K562 (cell line): ENCODE data around the gene ESR2. TPM values are rescaled to one million over a fixed set of nuclear protein-coding genes. Genes with fewer than 3 reads are reported as not detected.

ENCODE experiments used
- ATAC-seq: fragments of 200-7000 bp; cut with Tn5 transposase; 3 replicates; pipeline ENCODE4 v1.9.1; 2020; ENCODE audit warnings: moderate library complexity
- BruUV-seq: library from RNA; stranded (reverse); fragments of 400-500 nt; replicated peaks from 2 replicates; lab custom pipeline; 2021; lab: Mats Ljungman, UMichigan
- CTCF ChIA-PET: fragments of 300-600 bp; formaldehyde crosslinking; extraction: SDS; loops from one replicate; lab custom pipeline; 2021; ENCODE audit warnings: low intra/inter-chr PET ratio; lab: Yijun Ruan, JAX
- POLR2A ChIA-PET: fragments of 300-600, 350-650 bp; sonication (Branson Sonifier 250); formaldehyde crosslinking; extraction: SDS; loops from one replicate; lab custom pipeline; 2021; ENCODE audit warnings: antibody characterized with exemption, inconsistent platforms; lab: Yijun Ruan, JAX
- DNase-seq, 4 experiments: peaks; one replicate each; pipeline versions ENCODE4 v3.0.0 to v3.0.0-alpha.2; 2011 to 2018; ENCODE audit warnings: low spot score in 3 of 4, mixed read lengths in 3 of 4; ENCODE audit errors: extremely low read depth in 1 of 4
- FAIRE-seq: peaks from 2 replicates; lab custom pipeline; 2011; peaks lifted over from hg19 to GRCh38; lab: Jason Lieb, UNC
- H2AFZ ChIP-seq: 2 replicates; pipeline ENCODE4 v1.6.0; 2011; ENCODE audit warnings: low read depth, low read length, control low read depth, inconsistent platforms
- H3K27ac ChIP-seq: fragments of 200-600 bp; 3 replicates; pipeline ENCODE4 v1.8.0; 2011; ENCODE audit warnings: low read depth, mild to moderate bottlenecking, control low read depth, inconsistent platforms, low read length, moderate library complexity, mixed read lengths; ENCODE audit errors: extremely low read depth
- H3K27me3 ChIP-seq, 2 experiments: fragments of 300-600 bp in 1 of 2; 2 replicates in 1 of 2; 3 replicates in 1 of 2; pipeline versions ENCODE4 v1.6.0 to v1.8.0; 2011; ENCODE audit warnings: inconsistent platforms in 2 of 2, low read length in 2 of 2, mild to moderate bottlenecking in 1 of 2, mixed read lengths in 1 of 2, moderate library complexity in 1 of 2; ENCODE audit not compliant: control insufficient read depth in 2 of 2, insufficient read depth in 2 of 2
- H3K36me3 ChIP-seq: fragments of 300-600 bp; 3 replicates; pipeline ENCODE4 v1.8.0; 2011; ENCODE audit warnings: mild to moderate bottlenecking, low read length, inconsistent platforms; ENCODE audit not compliant: control insufficient read depth, insufficient read depth
- H3K4me1 ChIP-seq, 2 experiments: fragments of 200-600 bp in 1 of 2; replicated peaks in 1 of 2; 2 replicates in 1 of 2; 3 replicates in 1 of 2; pipeline versions ENCODE4 v1.5.1 to v1.8.0; 2011; ENCODE audit warnings: inconsistent platforms in 2 of 2, low read length in 2 of 2, mild to moderate bottlenecking in 1 of 2, mixed read lengths in 1 of 2, moderate library complexity in 1 of 2; ENCODE audit not compliant: control insufficient read depth in 2 of 2, insufficient read depth in 2 of 2
- H3K4me2 ChIP-seq: 2 replicates; pipeline ENCODE4 v1.6.1; 2011; ENCODE audit warnings: low read length, control low read depth, inconsistent platforms, mixed read lengths; ENCODE audit not compliant: insufficient read depth
- H3K4me3 ChIP-seq: fragments of 200-600 bp; sonication (generic), shearing (Covaris generic); 2 replicates; pipeline ENCODE4 v1.5.1; 2016; ENCODE audit warnings: control low read depth, inconsistent platforms
- H3K79me2 ChIP-seq: fragments of 200-600 bp; 3 replicates; pipeline ENCODE4 v1.8.0; 2011; ENCODE audit warnings: low read length, inconsistent platforms; ENCODE audit not compliant: control insufficient read depth, insufficient read depth
- H3K9ac ChIP-seq, 2 experiments: 2 replicates each; pipeline versions ENCODE4 v1.6.0 to v1.6.1; 2011; ENCODE audit warnings: low read depth in 2 of 2, low read length in 2 of 2, control low read depth in 1 of 2, inconsistent platforms in 1 of 2, mild to moderate bottlenecking in 1 of 2, mixed read lengths in 1 of 2; ENCODE audit not compliant: insufficient read depth in 1 of 2
- H3K9me1 ChIP-seq: one replicate; pipeline ENCODE4 v1.6.0; 2011; ENCODE audit warnings: inconsistent platforms, mild to moderate bottlenecking, low read length, moderate library complexity; ENCODE audit not compliant: control insufficient read depth, insufficient read depth
- H3K9me3 ChIP-seq: replicated peaks from 2 replicates; pipeline ENCODE4 v1.5.1; 2011; ENCODE audit warnings: low read depth, low read length, inconsistent platforms; ENCODE audit not compliant: control insufficient read depth, insufficient read depth
- H4K20me1 ChIP-seq: replicated peaks from 2 replicates; pipeline ENCODE4 v1.6.1; 2011; ENCODE audit warnings: low read length, inconsistent platforms, mixed read lengths; ENCODE audit not compliant: control insufficient read depth, insufficient read depth
- ELF1 ChIP-seq: fragments of 200-800 bp; sonication (Bioruptor generic); IDR thresholded peaks from 2 replicates; pipeline ENCODE4 v1.6.1; 2016; ENCODE audit warnings: missing genetic modification characterization, missing compliant biosample characterization
- FOXA1 ChIP-seq: fragments of 450-650 bp; IDR thresholded peaks from 2 replicates; pipeline ENCODE4 v1.6.1; 2016; ENCODE audit warnings: mild to moderate bottlenecking, borderline replicate concordance
- FOXK1 ChIP-seq: sonication (generic); formaldehyde crosslinking; IDR thresholded peaks from 2 replicates; pipeline ENCODE4 v1.8.0; 2022; ENCODE audit warnings: missing genetic modification reagents, mild to moderate bottlenecking, borderline replicate concordance
- GTF2A2 ChIP-seq: IDR thresholded peaks from 2 replicates; pipeline ENCODE4 v1.6.1; 2016; ENCODE audit warnings: mild to moderate bottlenecking, missing genetic modification characterization, missing compliant biosample characterization
- IFI16 ChIP-seq: fragments of 250-450 bp; sonication (Bioruptor Pico); IDR thresholded peaks from 2 replicates; pipeline ENCODE4 v2.1.2; 2022; ENCODE audit warnings: mild to moderate bottlenecking, inconsistent platforms
- MAFK ChIP-seq: IDR thresholded peaks from 2 replicates; pipeline ENCODE4 v1.6.1; 2011; ENCODE audit warnings: low read length, improper control_type of control experiment
- NCOA2 ChIP-seq, 2 experiments: fragments of 450-650 bp; IDR thresholded peaks; 2 replicates each; pipeline ENCODE4 v1.6.1; 2018; ENCODE audit warnings: mild to moderate bottlenecking in 2 of 2, moderate library complexity in 1 of 2; ENCODE audit not compliant: partially characterized antibody in 2 of 2
- PATZ1 ChIP-seq: fragments of 250-450 bp; sonication (Bioruptor Pico); IDR thresholded peaks from 2 replicates; pipeline ENCODE4 v1.5.0; 2020; ENCODE audit warnings: mild to moderate bottlenecking, borderline replicate concordance
- PHTF2 ChIP-seq: fragments of 250-450 bp; sonication (Bioruptor Pico); IDR thresholded peaks from 2 replicates; pipeline ENCODE4 v1.5.0; 2021; ENCODE audit warnings: mild to moderate bottlenecking
- RBM15 ChIP-seq: fragments of 200-400 bp; formaldehyde crosslinking; IDR thresholded peaks from 2 replicates; pipeline ENCODE4 v1.6.1; 2018; ENCODE audit warnings: mild to moderate bottlenecking, low read length, moderate library complexity; ENCODE audit not compliant: insufficient read depth
- SOX6 ChIP-seq: fragments of 450-650 bp; IDR thresholded peaks from 2 replicates; pipeline ENCODE4 v1.6.1; 2014; ENCODE audit warnings: mild to moderate bottlenecking
- VEZF1 ChIP-seq: fragments of 200-800 bp; sonication (Bioruptor generic); IDR thresholded peaks from 2 replicates; pipeline ENCODE4 v1.6.1; 2017; ENCODE audit warnings: missing genetic modification characterization, missing compliant biosample characterization
- ZFP30 ChIP-seq: fragments of 250-450 bp; sonication (Bioruptor Pico); IDR thresholded peaks from 2 replicates; pipeline ENCODE4 v1.8.0; 2022; ENCODE audit warnings: moderate library complexity, mild to moderate bottlenecking, inconsistent platforms, borderline replicate concordance
- ZNF212 ChIP-seq: fragments of 450-650 bp; formaldehyde crosslinking; IDR thresholded peaks from 2 replicates; pipeline ENCODE4 v1.4.0; 2020; ENCODE audit warnings: mild to moderate bottlenecking
- ZNF589 ChIP-seq: fragments of 200-800 bp; sonication (Bioruptor generic); IDR thresholded peaks from 2 replicates; pipeline ENCODE4 v1.6.1; 2016; ENCODE audit warnings: low read depth, missing genetic modification characterization, missing compliant biosample characterization
- whole genome bisulfite sequencing: fragments of 100-300 bp; shearing (Covaris generic); methylation state at CpG from one replicate; pipeline ENCODE4 v1.1.6; 2016; ENCODE audit warnings: low coverage, mixed read lengths; ENCODE audit not compliant: insufficient coverage; ENCODE audit errors: missing lambda C conversion rate; 5-methylcytosine and 5-hydroxymethylcytosine counted together
- in situ Hi-C: fragments of 300-500 bp; cut with MboI; formaldehyde crosslinking; loops from 4 replicates; pipeline ENCODE4 v1.15.0; 2018; ENCODE audit warnings: inconsistent platforms, mixed read lengths
- intact Hi-C: fragments of 100-400 bp; cut with micrococcal nuclease; formaldehyde crosslinking; loops from 2 replicates; pipeline ENCODE4 v1.14.2; 2022
- polyA plus RNA-seq, 8 experiments: library from polyadenylated mRNA; depleted of rRNA in 4 of 8; stranded (reverse) in 5 of 8; unstranded in 3 of 8; fragments of >200 nt; fragmentation: Nextera tagmentation in 2 of 8; fragmentation: Illumina TruSeq in 1 of 8; extraction: Ambion mirVana in 2 of 8; extraction: Trizol in 1 of 8; gene quantifications; 2 replicates each; pipeline versions ENCODE4 v1.2.1 to v1.2.3, GENCODE V29; 2011 to 2014; ENCODE audit warnings: inconsistent platforms in 1 of 8, missing spikeins in 1 of 8
- total RNA-seq, 7 experiments: library from RNA; depleted of rRNA in 6 of 7; stranded (reverse); fragments of >200 nt in 6 of 7; fragmentation: Illumina TruSeq in 2 of 7; extraction: Trizol in 2 of 7; gene quantifications; 2 replicates each; pipeline versions ENCODE4 v1.2.1 to v1.2.3, GENCODE V29; 2011 to 2021; ENCODE audit warnings: low replicate concordance in 1 of 7

ESR2 gene
- total and polyA plus RNA-seq, 9 of the 15 experiments (the other 6 are each of a cell fraction or from before 2014, with no cell fraction given) = 0.07 to 3.8 (median 2.0) TPM

GRCh38 chr14:64203366-64204006 lies 90.7 kb downstream of the ESR2 start:
- in situ Hi-C loops = no loop called here
- Histone ChIP-seq H3K9me3 (no peaks in the 10 kb centered on the region), H3K36me3 (no peaks in the 10 kb centered on the region), H3K27ac (no peak overlapping the region), H3K4me2 (no peak overlapping the region), H3K79me2 (no peaks in the 10 kb centered on the region), H3K4me1 (no peaks in the 10 kb centered on the region), H2AFZ (no peak overlapping the region), H4K20me1 (no peaks in the 10 kb centered on the region), H3K9ac (no peak overlapping the region), H3K9me1 (no peaks in the 10 kb centered on the region), H3K27me3 (no peaks in the 10 kb centered on the region), H3K4me3 (no peak overlapping the region)
- intact Hi-C loops = no loop called here
- TF ChIP-seq ZNF589 = no peak
- no peak for TF ChIP-seq MAFK
- TF ChIP-seq SOX6 = no peak
- TF ChIP-seq FOXK1 = no peak
- no peak for TF ChIP-seq PHTF2 (CRISPR knock-in tag)
- no peak for TF ChIP-seq ZNF212
- no peak for TF ChIP-seq GTF2A2 (tag)
- TF ChIP-seq FOXA1 = no peak
- no peak for TF ChIP-seq IFI16 (CRISPR knock-in tag)
- no peak for TF ChIP-seq ELF1 (tag)
- TF ChIP-seq NCOA2 (IDR thresholded peaks at IDR 0.05; ENCODE audit: partially characterized antibody in 2 of 2) = no peak
- TF ChIP-seq PATZ1 (CRISPR knock-in tag) = no peak
- no peak for TF ChIP-seq RBM15
- TF ChIP-seq ZFP30 (CRISPR knock-in tag) = no peak
- TF ChIP-seq VEZF1 (CRISPR knock-in tag) = no peak
- DNase-seq (no peak), FAIRE-seq (no peak), ATAC-seq (no peak)
- CTCF ChIA-PET = no interaction called here
- BruUV-seq = no TSS peak
- POLR2A ChIA-PET = interaction anchor here (0.6 to 1.6 kb wide), 2 partner anchors 9 to 236 kb away, joined by 3 to 7 read pairs; no protein-coding TSS in a partner anchor
- 53% methylated on average over 4 of the region's 4 CpGs for WGBS
